Common myeloid progenitor, CD34-positive (primary cell): ENCODE measurements around the gene STX8.

Experiments
- CTCF ChIA-PET: fragments of 350-600 bp; sonication (Branson Sonifier 250); formaldehyde crosslinking; loops from one replicate; lab custom pipeline; 2021; ENCODE audit warnings: antibody characterized with exemption; lab: Charles Lee
- POLR2A ChIA-PET: fragments of 350-600 bp; sonication (Branson Sonifier 250); formaldehyde crosslinking; loops from one replicate; lab custom pipeline; 2021; ENCODE audit warnings: antibody characterized with exemption; lab: Charles Lee
- DNase-seq, 3 donors: peaks; one replicate each; pipeline versions ENCODE4 v3.0.0 to v3.0.0-alpha.2; 2013
- H3K27ac ChIP-seq, 2 experiments: 1 replicate in 1 of 2; 2 replicates in 1 of 2; pipeline ENCODE4 v1.7.0; 2013; ENCODE audit warnings: inconsistent platforms in 2 of 2, low read length in 2 of 2, mild to moderate bottlenecking in 2 of 2, low read depth in 1 of 2, moderate library complexity in 1 of 2; ENCODE audit not compliant: severe bottlenecking in 2 of 2, insufficient read depth in 1 of 2, poor library complexity in 1 of 2
- H3K27me3 ChIP-seq, 5 experiments: replicated peaks in 2 of 5; 1 replicate in 3 of 5; 2 replicates in 2 of 5; pipeline versions ENCODE4 v1.6.1 to v1.7.0; 2013; ENCODE audit warnings: low read length in 4 of 5, mild to moderate bottlenecking in 2 of 5, moderate library complexity in 2 of 5, inconsistent platforms in 1 of 5; ENCODE audit not compliant: insufficient read depth in 5 of 5, control insufficient read depth in 4 of 5
- H3K36me3 ChIP-seq, 4 experiments: 1 replicate in 2 of 4; 2 replicates in 2 of 4; pipeline versions ENCODE4 v1.6.1 to v1.7.0; 2013; ENCODE audit warnings: low read length in 3 of 4, control low read depth in 1 of 4, mild to moderate bottlenecking in 1 of 4; ENCODE audit not compliant: control insufficient read depth in 4 of 4, insufficient read depth in 4 of 4
- H3K4me1 ChIP-seq, 4 experiments: 1 replicate in 3 of 4; 2 replicates in 1 of 4; pipeline versions ENCODE4 v1.6.1 to v1.7.1; 2013; ENCODE audit warnings: low read length in 3 of 4, mild to moderate bottlenecking in 3 of 4, control low read depth in 1 of 4, inconsistent platforms in 1 of 4, moderate library complexity in 1 of 4; ENCODE audit not compliant: control insufficient read depth in 4 of 4, insufficient read depth in 4 of 4; ENCODE audit errors: control extremely low read depth in 1 of 4
- H3K4me3 ChIP-seq, 7 experiments: 1 replicate in 4 of 7; 2 replicates in 3 of 7; pipeline versions ENCODE4 v1.5.1 to v1.7.0; 2013; ENCODE audit warnings: mild to moderate bottlenecking in 7 of 7, low read length in 6 of 7, moderate library complexity in 6 of 7, inconsistent platforms in 2 of 7, low read depth in 2 of 7, control low read depth in 1 of 7; ENCODE audit not compliant: insufficient read depth in 4 of 7, control insufficient read depth in 1 of 7; ENCODE audit errors: extremely low read depth in 1 of 7
- H3K9me3 ChIP-seq, 5 experiments: 1 replicate in 4 of 5; 2 replicates in 1 of 5; pipeline versions ENCODE4 v1.6.1 to v1.7.1; 2013; ENCODE audit warnings: low read length in 4 of 5, mild to moderate bottlenecking in 2 of 5, inconsistent platforms in 1 of 5, low read depth in 1 of 5, moderate library complexity in 1 of 5; ENCODE audit not compliant: control insufficient read depth in 4 of 5, insufficient read depth in 2 of 5; ENCODE audit errors: control extremely low read depth in 1 of 5
- WGBS: methylation state at CpG from one replicate; pipeline ENCODE4 v1.1.5; 2013; ENCODE audit not compliant: insufficient coverage; 5-methylcytosine and 5-hydroxymethylcytosine counted together

The STX8 gene

DNA sequence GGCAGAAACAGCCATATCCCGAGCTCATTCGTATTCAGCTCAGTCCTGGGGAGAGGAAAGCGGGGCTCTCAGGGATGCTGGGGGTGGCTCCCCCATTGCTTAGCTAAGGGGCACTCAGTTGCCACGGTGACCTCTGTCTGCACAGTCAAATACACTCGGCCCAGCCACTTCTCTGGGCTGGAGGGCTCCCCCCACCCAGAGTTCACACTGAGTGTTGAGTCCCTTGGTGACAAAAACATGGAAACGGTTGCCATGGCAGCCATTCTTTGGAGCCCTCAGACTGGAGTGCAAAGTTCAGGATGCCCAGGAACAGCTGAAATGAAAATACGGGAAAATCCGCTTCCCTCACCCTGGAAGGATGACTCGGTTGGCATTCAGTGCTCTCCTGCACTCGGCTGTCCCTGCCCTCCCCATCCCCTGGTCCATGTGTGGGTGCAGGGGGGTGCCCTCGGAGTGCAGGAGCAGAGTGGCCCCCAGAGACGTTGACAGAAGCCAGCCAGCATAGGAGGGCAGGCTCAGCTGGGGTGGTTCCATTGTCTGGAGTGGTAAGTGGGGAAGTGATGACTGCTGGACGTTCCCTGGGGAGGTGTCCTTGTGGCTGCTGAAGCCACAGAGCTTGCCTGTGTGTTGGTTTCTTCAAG, 337.8 kb downstream of the STX8 start:
- Histone ChIP-seq H3K9me3 (no peaks in the 10 kb centered on the region), H3K4me1 (peaks cover 0 to 61% (median 55%) of the 10 kb centered on the region in 4 experiments), H3K27me3 (no peaks in the 10 kb centered on the region), H3K36me3 (peaks cover 0 to 3% (median 0%) of the 10 kb centered on the region in 4 experiments), H3K4me3 (no peak overlapping the region), H3K27ac (no peak overlapping the region)
- POLR2A ChIA-PET = no interaction called here
- 94% methylated on average over 10 of the region's 13 CpGs for WGBS
- CTCF ChIA-PET = interaction anchor here (1.2 to 1.8 kb wide), 3 partner anchors 9 to 19 kb away, joined by 4 to 5 read pairs (median 4); no protein-coding TSS in a partner anchor
- no peak for DNase-seq

DNA sequence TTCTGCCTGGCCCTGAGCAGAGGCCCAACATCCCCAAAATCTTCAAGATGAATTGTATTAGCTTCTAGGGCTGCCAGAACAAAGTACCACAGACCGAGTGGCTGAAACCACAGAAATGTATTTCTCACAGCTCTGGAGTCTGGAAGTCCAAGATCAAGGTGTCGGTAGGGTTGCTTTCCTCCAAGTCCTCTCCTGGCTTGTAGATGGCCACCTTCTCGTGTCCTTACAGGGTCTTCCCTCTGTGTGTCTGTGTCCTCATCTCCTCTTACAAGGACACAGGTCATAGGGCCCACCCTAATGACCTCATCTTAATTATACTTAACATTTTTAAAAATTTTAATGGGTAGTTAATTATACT, 338.6 kb downstream of the STX8 start:
- 83% methylated on average over 2 of the region's 3 CpGs for WGBS

DNA sequence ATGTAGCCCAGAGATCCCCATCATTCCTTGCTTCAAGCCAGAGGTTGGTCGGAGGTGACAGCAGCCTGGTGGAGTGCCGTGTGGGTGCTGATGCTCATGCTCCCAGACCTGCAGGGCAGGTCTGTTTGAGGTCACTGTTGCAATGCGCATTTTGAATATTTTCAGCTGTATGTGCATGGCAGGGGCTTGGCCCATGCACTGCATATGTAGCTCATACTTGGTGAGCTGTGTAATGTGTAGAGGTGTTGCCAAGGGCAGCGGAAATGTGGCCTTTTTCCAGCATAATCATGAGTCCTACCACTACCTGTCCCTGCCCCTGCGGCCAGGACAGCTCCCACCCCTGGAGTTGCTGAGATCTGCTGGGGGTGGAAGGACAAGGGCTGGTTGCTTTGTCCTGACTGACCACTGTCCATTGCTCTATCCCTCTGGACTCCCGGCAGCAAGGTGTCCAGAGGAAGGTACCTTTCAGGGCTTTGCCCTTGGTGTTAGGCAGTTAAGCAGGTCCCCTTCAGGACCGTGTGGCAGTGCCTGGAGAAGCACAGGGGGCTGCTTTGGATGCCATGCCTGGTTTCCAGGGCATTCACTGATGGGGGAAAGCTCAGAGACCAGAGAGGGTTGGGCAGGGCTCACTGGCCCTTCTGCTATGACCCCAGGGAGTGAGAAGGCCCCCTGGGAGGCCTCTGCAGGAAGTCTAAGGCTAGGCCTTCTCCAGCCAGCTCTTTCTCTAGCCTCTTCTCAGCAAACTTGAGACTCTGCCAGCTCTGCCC, 339.2 kb downstream of the STX8 start:
- no peak for DNase-seq
- Histone ChIP-seq H3K27me3 (no peaks in the 10 kb centered on the region), H3K9me3 (no peaks in the 10 kb centered on the region), H3K4me1 (peaks cover 0 to 64% (median 62%) of the 10 kb centered on the region in 4 experiments), H3K36me3 (no peaks in the 10 kb centered on the region), H3K4me3 (no peak overlapping the region), H3K27ac (no peak overlapping the region)
- CTCF ChIA-PET = interaction anchor here (1.2 to 1.8 kb wide), 2 partner anchors 10 to 12 kb away, joined by 4 to 5 read pairs; no protein-coding TSS in a partner anchor
- WGBS = 87% methylated on average over 6 of the region's 7 CpGs
- POLR2A ChIA-PET = no interaction called here

More for the DNA sequence above, 338.6 kb downstream of the STX8 start:
- H3K27ac ChIP-seq = no peak overlapping the region
- no peak for DNase-seq
- no peak overlapping the region for H3K4me3 ChIP-seq
- POLR2A ChIA-PET = no interaction called here
- peaks cover 0 to 68% (median 62%) of the 10 kb centered on the region in 4 experiments for H3K4me1 ChIP-seq
- peaks cover 0 to 3% (median 0%) of the 10 kb centered on the region in 4 experiments for H3K36me3 ChIP-seq
- H3K27me3 ChIP-seq = no peaks in the 10 kb centered on the region
- CTCF ChIA-PET = interaction anchor here (1.2 to 1.8 kb wide), 2 partner anchors 9 to 12 kb away, joined by 4 to 5 read pairs; no protein-coding TSS in a partner anchor
- H3K9me3 ChIP-seq = no peaks in the 10 kb centered on the region

DNA sequence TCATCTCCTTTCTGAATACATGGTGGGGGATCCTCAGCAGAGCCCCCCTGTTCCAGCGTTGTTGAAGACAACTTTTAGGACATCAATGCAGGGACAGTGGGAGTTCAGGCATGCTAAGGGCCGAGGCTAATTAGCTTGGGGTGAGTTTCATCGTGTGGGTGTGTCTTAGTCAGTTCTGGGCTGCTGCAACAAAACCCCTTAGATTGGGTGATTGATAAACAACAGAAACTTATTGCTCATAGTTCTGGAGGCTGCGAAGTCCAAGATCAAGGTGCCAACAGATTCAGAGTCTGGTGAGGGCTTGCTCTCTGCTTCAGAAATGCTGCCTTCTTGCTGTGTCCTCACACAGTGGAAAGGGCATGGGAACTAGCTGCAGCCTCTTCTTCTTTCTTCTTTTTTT, 340.3 kb downstream of the STX8 start:
- DNase-seq = no peak
- WGBS = 100% methylated on average over 3 of the region's 4 CpGs
- ChIA-PET CTCF (no interaction called here), POLR2A (no interaction called here)
- H3K27ac ChIP-seq = no peak overlapping the region
- H3K9me3 ChIP-seq = no peaks in the 10 kb centered on the region
- H3K4me3 ChIP-seq = no peak overlapping the region
- H3K36me3 ChIP-seq = no peaks in the 10 kb centered on the region
- H3K4me1 ChIP-seq = peaks cover 0 to 57% (median 53%) of the 10 kb centered on the region in 4 experiments
- no peaks in the 10 kb centered on the region for H3K27me3 ChIP-seq

DNA sequence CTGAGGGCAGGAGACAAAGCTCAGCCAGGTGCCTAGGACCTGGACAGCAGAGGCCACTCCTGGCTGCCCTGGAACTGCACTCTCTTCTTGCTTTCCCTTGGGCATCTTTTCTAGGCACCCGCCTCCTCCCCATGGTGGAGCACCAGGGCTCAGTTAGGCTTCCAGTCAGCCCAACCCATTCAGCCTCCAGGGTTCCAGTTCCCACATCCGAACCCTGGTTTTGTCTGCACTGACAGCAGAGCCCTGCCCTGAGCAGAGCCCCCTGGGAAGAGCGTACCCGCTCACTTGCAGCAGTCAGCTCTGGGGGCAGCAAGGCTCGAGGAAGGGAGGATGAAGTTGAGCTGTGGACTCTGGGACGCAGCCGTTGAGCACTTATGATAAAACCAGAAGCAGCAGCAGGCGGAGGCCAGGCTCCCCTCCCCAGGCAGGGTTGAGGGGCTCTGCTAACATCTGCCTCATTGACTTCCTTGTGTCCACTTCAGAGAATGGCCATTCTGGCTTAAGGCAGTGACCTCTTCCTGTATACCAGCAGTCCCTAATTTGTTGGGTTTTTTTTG, 341.2 kb downstream of the STX8 start:
- Histone ChIP-seq H3K27ac (no peak overlapping the region), H3K4me1 (peaks cover 0 to 52% (median 48%) of the 10 kb centered on the region in 4 experiments), H3K4me3 (no peak overlapping the region), H3K27me3 (no peaks in the 10 kb centered on the region), H3K9me3 (no peaks in the 10 kb centered on the region), H3K36me3 (no peaks in the 10 kb centered on the region)
- no peak for DNase-seq
- 80% methylated on average over 7 of the region's 8 CpGs for WGBS
- ChIA-PET POLR2A (no interaction called here), CTCF (no interaction called here)

DNA sequence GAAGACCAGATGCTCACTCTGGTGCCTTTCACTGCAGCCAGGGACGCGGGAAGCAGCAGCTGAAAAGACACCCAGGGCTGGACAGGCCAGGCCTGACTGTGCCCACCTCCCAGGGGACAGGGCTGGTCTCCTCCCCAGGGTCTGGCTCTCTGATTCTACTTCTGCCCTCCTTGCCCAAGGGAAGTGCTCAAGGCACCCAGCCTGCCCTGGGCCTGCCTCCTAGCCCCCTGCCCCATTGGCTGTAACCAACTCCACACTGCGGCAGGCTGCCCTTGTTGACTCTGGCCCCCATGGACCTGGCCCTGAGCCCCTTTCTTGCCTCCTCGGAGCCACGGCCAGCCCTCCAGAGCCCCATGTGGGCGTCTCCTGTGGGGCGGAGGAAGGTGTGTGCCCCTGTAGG, 341.9 kb downstream of the STX8 start:
- DNase-seq = no peak
- Histone ChIP-seq H3K4me1 (peaks cover 0 to 45% (median 41%) of the 10 kb centered on the region in 4 experiments), H3K27me3 (no peaks in the 10 kb centered on the region), H3K9me3 (no peaks in the 10 kb centered on the region), H3K27ac (no peak overlapping the region), H3K4me3 (peak overlapping the region in 2 of 7 experiments; percentile 4 to 19), H3K36me3 (no peaks in the 10 kb centered on the region)
- POLR2A ChIA-PET = no interaction called here
- CTCF ChIA-PET = no interaction called here
- 66% methylated on average over 5 of the region's 7 CpGs for WGBS

DNA sequence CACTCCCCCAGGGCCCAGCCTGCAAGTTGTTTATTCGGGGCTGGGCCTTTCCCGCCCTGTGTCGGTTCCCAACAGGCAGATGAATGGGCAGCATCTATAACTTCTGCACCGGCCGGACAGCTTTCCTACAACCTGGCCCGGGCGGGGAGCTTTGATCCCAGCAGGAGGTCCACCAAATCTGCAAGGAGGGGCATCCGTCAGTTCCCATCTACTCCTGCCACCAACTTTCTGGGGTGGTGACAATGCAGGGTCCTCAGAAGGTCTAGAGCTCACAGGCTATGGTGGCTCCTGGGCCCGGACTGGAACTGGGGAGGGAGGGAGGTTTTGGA, 342.4 kb downstream of the STX8 start:
- Histone ChIP-seq H3K27me3 (no peaks in the 10 kb centered on the region), H3K9me3 (no peaks in the 10 kb centered on the region), H3K4me1 (peaks cover 0 to 44% (median 38%) of the 10 kb centered on the region in 4 experiments), H3K4me3 (peak overlapping the region in 2 of 7 experiments; percentile 19 to 42), H3K36me3 (no peaks in the 10 kb centered on the region), H3K27ac (no peak overlapping the region)
- ChIA-PET CTCF (interaction anchor here (0.9 kb wide), 1 partner anchor 13 kb away, joined by 3 read pairs; no protein-coding TSS in a partner anchor), POLR2A (no interaction called here)
- WGBS = 19% methylated on average over 8 of the region's 9 CpGs
- DNase-seq = no peak
